ENCODE results near the gene CHST13.

GRCh38 chr3:126498929-126499328, 25.0 kb upstream of the CHST13 start:
- TF ChIP-seq POLR2A (IDR thresholded peaks at IDR 0.05) (no peak), CTCF (IDR thresholded peaks at IDR 0.05) (no peak)

Data from Peyer's patch (tissue), 4 donors.